PC-9 (cell line): ENCODE measurements around the gene B9D1.
"Not testable (repeated sequence)": the region's sequence is repeated elsewhere in the genome, so short reads cannot be mapped to it uniquely, and the experiment has no call there.

Experiments used
- CTCF ChIP-seq: fragments of 200-600 bp; sonication (generic); conservative IDR thresholded peaks from 2 replicates; pipeline ENCODE4 v1.6.1; 2017; ENCODE audit warnings: mixed run types, antibody characterized with exemption, mild to moderate bottlenecking, moderate library complexity
- EZH2 ChIP-seq: fragments of 200-600 bp; sonication (generic); IDR thresholded peaks from 2 replicates; pipeline ENCODE4 v1.8.0; 2017; ENCODE audit warnings: antibody characterized with exemption, low read depth

- TF ChIP-seq CTCF, EZH2: not testable (repeated sequence)
Measured at GRCh38 chr17:19353401-19353800, 9.1 kb downstream of the B9D1 start.
